Stimulated activated naive B cell treated with anti-CD40 and anti-IgM and Interleukin-4, amounts not matched to agents 10 μg/mL and 1 μg/mL and 100 μg/mL, for 72 hours (primary cell): ENCODE results near the gene SELENOH.

Experiments
- ATAC-seq, 2 donors: fragments of 150-1000 bp; cut with Tn5 transposase; replicated peaks; 2 replicates each; pipeline ENCODE4 v1.10.0; 2021; ENCODE audit warnings: moderate library complexity in 1 of 2
- DNase-seq: peaks from one replicate; pipeline ENCODE4 v3.0.0; 2021
- H3K27ac Mint-ChIP-seq: one replicate; pipeline ENCODE4 v1.8.0; 2022; ENCODE audit warnings: mild to moderate bottlenecking, mixed read lengths
- H3K27me3 Mint-ChIP-seq, 2 donors: one replicate each; pipeline ENCODE4 v1.8.0; 2022; ENCODE audit warnings: mixed read lengths in 2 of 2
- H3K36me3 Mint-ChIP-seq, 2 donors: one replicate each; pipeline ENCODE4 v1.8.0; 2022; ENCODE audit warnings: mixed read lengths in 2 of 2, mild to moderate bottlenecking in 1 of 2
- H3K4me1 Mint-ChIP-seq, 2 donors: one replicate each; pipeline ENCODE4 v1.8.0; 2022; ENCODE audit warnings: mixed read lengths in 2 of 2, mild to moderate bottlenecking in 1 of 2
- H3K4me3 Mint-ChIP-seq, 2 donors: one replicate each; pipeline ENCODE4 v1.8.0; 2022; ENCODE audit warnings: mild to moderate bottlenecking in 2 of 2, mixed read lengths in 2 of 2, moderate library complexity in 1 of 2
- H3K9me3 Mint-ChIP-seq, 2 donors: one replicate each; pipeline ENCODE4 v1.8.0; 2022; ENCODE audit warnings: mixed read lengths in 2 of 2, mild to moderate bottlenecking in 1 of 2

The SELENOH gene

DNA sequence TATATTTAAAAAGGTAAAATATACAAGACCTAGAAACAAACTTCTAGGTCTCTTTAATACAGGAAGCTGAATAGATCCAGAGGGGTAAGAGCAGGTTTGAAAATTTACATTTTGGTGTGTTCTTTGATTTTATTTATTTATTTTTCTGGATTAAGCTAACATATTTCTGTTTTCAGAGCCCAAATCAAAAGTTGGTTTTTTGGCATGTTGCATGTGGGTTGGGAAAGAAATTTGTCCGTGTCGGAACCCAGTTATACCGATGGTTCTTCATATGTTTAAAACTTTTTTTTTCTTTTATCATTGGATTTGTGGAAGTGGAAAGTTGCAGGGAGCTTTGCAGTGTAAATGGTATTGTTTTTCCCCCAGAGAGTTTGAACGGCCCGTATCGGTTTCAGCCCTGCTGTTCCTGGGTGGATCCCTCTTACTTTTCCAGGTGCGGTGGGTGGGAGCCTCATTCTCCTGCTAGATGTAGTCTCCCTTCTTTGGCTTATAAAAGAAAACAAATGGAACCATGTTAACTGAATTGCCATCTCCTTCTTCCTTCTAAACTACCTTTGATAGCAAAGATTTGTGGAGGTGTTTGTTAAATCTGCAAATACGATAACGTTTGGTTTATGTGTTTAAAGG lies 21.1 kb downstream of the SELENOH start:
- peak overlapping the region; percentile 95 for H3K27ac Mint-ChIP-seq
- peaks cover 29 to 49% of the 10 kb centered on the region in 2 donors for H3K4me1 Mint-ChIP-seq
- H3K27me3 Mint-ChIP-seq = no peaks in the 10 kb centered on the region
- DNase-seq (no peak), ATAC-seq (no peak)
- no peaks in the 10 kb centered on the region for H3K9me3 Mint-ChIP-seq
- peak overlapping the region; percentile 91 to 95 for H3K4me3 Mint-ChIP-seq
- H3K36me3 Mint-ChIP-seq = peaks cover 18 to 35% of the 10 kb centered on the region in 2 donors

DNA sequence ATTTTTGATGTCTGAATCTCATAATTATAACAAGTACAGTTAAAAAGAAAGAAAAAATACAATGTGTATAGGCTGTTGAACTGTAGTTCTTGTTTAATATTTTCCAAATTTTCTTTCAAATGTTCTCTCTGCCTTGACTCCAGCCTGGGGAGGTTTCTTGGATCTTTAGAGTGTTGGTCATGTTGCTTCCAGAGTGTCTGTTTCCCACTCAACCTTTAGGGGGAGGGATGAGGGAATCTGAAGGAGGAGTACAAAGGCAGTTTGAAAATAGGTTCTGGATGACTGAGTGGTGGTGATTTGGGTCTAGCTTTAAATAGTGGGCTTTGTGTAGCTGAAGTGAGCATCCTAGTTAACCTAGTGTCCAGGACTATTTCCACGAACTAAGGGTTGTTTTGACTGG lies 22.3 kb downstream of the SELENOH start:
- no peak overlapping the region for H3K27ac Mint-ChIP-seq
- peaks cover 26 to 41% of the 10 kb centered on the region in 2 donors for H3K4me1 Mint-ChIP-seq
- H3K36me3 Mint-ChIP-seq = peaks cover 18 to 39% of the 10 kb centered on the region in 2 donors
- no peak for DNase-seq
- H3K9me3 Mint-ChIP-seq = no peaks in the 10 kb centered on the region
- H3K4me3 Mint-ChIP-seq = peak overlapping the region; percentile 75 to 77
- no peak for ATAC-seq
- H3K27me3 Mint-ChIP-seq = no peaks in the 10 kb centered on the region

DNA sequence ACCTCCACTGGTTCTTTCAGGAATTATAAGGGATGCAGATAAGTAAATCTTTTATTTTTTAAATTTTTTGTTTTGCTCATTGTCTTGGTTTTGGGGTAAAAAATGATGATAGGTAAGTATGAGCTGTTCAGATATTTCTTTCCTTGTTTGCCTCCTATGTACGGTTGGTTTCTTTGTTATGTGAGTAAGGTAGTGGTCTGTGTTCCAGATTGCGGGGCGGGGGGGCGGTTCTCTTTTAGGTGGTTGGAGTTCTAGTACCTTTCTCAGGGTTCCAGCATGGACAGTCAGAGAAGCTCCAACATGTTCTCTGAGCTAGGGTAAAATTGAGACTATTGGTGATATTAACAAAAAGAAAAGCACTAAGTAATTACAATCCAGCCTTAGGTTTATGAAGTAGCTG lies 22.7 kb downstream of the SELENOH start:
- Mint-ChIP-seq H3K4me3 (peak overlapping the region; percentile 75 to 77), H3K9me3 (no peaks in the 10 kb centered on the region), H3K27me3 (no peaks in the 10 kb centered on the region), H3K27ac (no peak overlapping the region), H3K36me3 (peaks cover 18 to 39% of the 10 kb centered on the region in 2 donors), H3K4me1 (peaks cover 26 to 38% of the 10 kb centered on the region in 2 donors)
- ATAC-seq (no peak), DNase-seq (no peak)

DNA sequence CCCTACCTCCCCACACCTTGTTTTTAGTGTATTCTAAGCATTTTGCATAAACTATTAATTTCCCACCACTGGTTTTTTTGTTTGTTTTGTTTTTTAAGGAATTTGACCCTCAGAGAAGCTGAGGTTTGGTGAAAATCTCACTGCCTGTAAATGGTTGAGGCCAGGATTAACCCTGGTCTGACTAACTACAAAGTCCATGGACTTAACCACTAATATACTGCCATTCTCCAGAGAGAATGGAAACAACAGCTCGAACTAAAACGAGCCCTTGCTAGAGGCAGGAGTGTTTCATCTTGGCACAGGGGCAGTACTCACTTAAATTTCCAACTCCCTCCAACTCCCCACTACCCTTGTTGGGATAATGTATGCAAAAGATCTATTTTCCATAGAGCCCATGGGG lies 23.3 kb downstream of the SELENOH start:
- Mint-ChIP-seq H3K27ac (no peak overlapping the region), H3K4me1 (peaks cover 27 to 43% of the 10 kb centered on the region in 2 donors), H3K27me3 (no peaks in the 10 kb centered on the region), H3K9me3 (no peaks in the 10 kb centered on the region), H3K36me3 (peaks cover 20 to 43% of the 10 kb centered on the region in 2 donors), H3K4me3 (peak overlapping the region in 1 of 2 donors; percentile 25)
- ATAC-seq = no peak
- DNase-seq = no peak

DNA sequence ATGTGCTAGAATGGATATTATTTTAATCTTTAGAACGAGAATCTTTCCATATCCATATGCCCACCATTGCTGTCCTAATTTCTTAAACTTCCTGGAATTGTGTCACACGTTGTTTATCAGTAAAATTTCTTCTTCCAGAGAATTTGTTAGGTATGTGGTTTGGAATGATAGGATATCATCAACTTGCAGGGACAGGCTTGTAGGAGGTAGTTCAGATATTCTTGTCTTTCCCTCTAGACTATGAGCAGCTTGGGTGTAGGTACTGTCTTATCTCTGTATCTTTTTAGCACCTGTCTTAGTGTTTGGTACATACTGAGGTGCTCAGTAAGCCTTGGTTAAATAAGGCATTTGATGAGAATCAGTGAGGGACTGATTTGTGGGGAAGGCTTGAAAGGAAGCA lies 23.7 kb downstream of the SELENOH start:
- H3K27ac Mint-ChIP-seq = no peak overlapping the region
- no peak for ATAC-seq
- H3K9me3 Mint-ChIP-seq = no peaks in the 10 kb centered on the region
- H3K4me1 Mint-ChIP-seq = peaks cover 27 to 47% of the 10 kb centered on the region in 2 donors
- no peaks in the 10 kb centered on the region for H3K27me3 Mint-ChIP-seq
- no peak overlapping the region for H3K4me3 Mint-ChIP-seq
- peaks cover 20 to 46% of the 10 kb centered on the region in 2 donors for H3K36me3 Mint-ChIP-seq
- DNase-seq = no peak

DNA sequence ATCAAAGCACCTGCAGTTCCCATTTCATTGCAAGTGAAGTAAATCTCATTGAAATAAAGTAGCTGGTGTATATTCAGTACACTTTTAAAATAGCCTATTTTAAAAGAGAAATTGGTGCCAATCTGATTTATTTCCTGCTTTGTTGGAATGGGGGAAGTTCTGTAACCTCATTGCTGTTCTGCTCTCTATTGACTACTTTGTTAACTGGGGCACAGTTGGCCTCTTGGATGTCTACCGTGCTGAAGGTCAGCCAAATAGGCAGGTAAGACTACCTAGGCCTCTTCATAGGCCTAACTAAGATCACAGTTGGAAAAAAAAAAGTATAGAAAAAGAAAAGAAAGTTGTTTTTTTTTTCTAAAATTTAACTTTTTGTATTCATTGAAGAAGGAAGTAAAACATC lies 29.5 kb downstream of the SELENOH start:
- no peaks in the 10 kb centered on the region for H3K27me3 Mint-ChIP-seq
- H3K27ac Mint-ChIP-seq = no peak overlapping the region

DNA sequence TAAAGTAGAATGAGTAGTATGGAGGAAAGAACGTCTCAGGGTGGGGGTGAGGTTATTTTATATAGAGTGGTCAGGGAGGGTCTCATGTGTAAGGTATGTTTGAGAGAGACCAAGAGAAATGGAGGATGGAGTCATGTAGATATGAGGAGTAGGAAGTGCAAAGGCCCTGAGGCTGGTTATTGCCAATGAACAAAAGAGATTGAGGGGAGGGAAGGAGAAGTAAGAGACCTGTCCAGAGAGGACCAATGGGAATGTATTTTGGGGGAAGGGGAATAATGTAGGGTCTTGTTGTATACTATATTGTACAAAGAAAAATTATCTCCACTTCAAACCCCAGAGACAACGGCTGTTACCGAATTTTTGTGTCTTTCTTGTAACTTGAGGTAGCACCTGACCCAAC lies 30.1 kb downstream of the SELENOH start:
- no peak overlapping the region for H3K4me3 Mint-ChIP-seq
- DNase-seq = no peak
- ATAC-seq = no peak
- H3K27me3 Mint-ChIP-seq = no peaks in the 10 kb centered on the region
- H3K36me3 Mint-ChIP-seq = peaks cover 24 to 50% of the 10 kb centered on the region in 2 donors
- peak overlapping the region; percentile 0 for H3K27ac Mint-ChIP-seq
- H3K4me1 Mint-ChIP-seq = peaks cover 21 to 47% of the 10 kb centered on the region in 2 donors
- H3K9me3 Mint-ChIP-seq = peaks cover 0 to 3% of the 10 kb centered on the region in 2 donors

More for the DNA sequence above, 29.5 kb downstream of the SELENOH start:
- H3K4me3 Mint-ChIP-seq = no peak overlapping the region
- peaks cover 0 to 3% of the 10 kb centered on the region in 2 donors for H3K9me3 Mint-ChIP-seq
- peaks cover 25 to 49% of the 10 kb centered on the region in 2 donors for H3K36me3 Mint-ChIP-seq
- no peak for DNase-seq
- ATAC-seq = no peak
- H3K4me1 Mint-ChIP-seq = peaks cover 18 to 42% of the 10 kb centered on the region in 2 donors

DNA sequence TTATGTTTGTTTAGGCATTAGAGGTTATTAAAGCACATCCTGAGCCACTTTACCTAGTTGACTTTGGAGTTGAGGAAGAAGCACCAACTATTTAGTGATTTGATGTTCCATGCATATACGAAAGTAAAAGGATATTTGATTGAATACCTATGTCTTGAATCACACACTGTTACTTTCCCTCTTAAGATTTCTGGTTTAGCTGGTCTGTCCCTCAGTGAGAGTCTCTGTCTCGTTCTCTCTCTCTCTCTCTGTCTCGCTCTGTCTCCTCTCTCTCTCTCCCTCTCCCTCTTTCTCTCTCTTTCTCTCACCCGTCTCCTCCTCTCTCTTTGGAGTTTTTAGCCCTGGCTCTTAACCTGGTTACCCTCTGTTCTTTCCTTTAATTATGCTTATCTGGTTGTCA lies 31.3 kb downstream of the SELENOH start:
- DNase-seq (no peak), ATAC-seq (no peak)
- H3K4me3 Mint-ChIP-seq = no peak overlapping the region
- H3K36me3 Mint-ChIP-seq = peaks cover 17 to 46% of the 10 kb centered on the region in 2 donors
- H3K27ac Mint-ChIP-seq = no peak overlapping the region
- H3K27me3 Mint-ChIP-seq = no peaks in the 10 kb centered on the region
- H3K9me3 Mint-ChIP-seq = peaks cover 0 to 3% of the 10 kb centered on the region in 2 donors
- H3K4me1 Mint-ChIP-seq = peaks cover 25 to 54% of the 10 kb centered on the region in 2 donors

DNA sequence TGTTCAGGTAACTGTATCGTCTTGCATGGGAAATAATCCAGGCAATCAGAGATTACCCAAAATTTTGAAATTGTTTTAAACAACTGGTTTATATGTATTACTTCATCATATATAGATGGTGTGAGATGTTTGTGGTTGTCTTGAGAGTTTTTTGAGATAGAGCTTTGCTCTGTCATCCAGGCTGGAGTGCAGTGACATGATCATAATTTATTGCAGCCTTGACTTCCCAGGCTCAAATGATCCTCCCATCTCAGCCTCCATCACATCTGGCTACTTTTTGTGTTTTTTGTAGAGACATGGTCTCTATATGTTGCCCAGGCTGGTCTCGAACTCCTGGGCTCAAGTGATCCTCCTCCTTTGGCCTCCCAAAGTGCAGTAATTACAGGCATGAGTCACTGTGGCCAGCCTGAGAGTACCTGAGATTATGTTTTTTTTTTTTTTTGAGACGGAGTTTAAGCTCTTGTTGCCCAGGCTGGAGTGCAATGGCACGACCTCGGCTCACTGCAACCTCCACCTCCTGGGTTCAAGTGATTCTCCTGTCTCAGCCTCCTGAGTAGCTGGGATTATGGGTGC lies 31.8 kb downstream of the SELENOH start:
- Mint-ChIP-seq H3K4me3 (no peak overlapping the region), H3K9me3 (peaks cover 0 to 3% of the 10 kb centered on the region in 2 donors), H3K27me3 (no peaks in the 10 kb centered on the region), H3K27ac (no peak overlapping the region), H3K36me3 (peaks cover 16 to 42% of the 10 kb centered on the region in 2 donors), H3K4me1 (peaks cover 27 to 55% of the 10 kb centered on the region in 2 donors)
- DNase-seq (no peak), ATAC-seq (no peak)

DNA sequence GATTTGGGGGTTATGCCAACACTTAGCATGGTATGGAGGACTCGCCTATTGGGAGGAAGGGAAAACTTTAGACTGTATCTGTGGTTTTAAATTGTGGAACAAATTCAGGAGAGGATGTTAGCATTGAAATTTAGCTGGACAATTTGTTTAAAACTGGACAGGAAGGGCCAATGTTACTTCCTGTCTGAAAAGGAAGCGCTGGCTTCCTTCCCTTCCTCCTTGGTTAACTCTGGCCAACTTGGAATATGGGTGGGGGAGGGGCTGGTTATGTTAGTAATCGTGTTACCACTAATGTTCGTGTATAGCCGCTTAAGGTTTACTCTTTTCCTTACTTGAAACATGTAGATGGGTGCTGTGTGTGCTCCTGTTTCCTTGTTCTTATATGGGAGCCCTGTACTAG lies 34.2 kb downstream of the SELENOH start:
- H3K9me3 Mint-ChIP-seq = peaks cover 0 to 3% of the 10 kb centered on the region in 2 donors
- ATAC-seq (no peak), DNase-seq (no peak)
- peak overlapping the region; percentile 39 for H3K27ac Mint-ChIP-seq
- no peaks in the 10 kb centered on the region for H3K27me3 Mint-ChIP-seq
- H3K36me3 Mint-ChIP-seq = peaks cover 14 to 33% of the 10 kb centered on the region in 2 donors
- H3K4me1 Mint-ChIP-seq = peaks cover 35 to 65% of the 10 kb centered on the region in 2 donors
- H3K4me3 Mint-ChIP-seq = no peak overlapping the region

DNA sequence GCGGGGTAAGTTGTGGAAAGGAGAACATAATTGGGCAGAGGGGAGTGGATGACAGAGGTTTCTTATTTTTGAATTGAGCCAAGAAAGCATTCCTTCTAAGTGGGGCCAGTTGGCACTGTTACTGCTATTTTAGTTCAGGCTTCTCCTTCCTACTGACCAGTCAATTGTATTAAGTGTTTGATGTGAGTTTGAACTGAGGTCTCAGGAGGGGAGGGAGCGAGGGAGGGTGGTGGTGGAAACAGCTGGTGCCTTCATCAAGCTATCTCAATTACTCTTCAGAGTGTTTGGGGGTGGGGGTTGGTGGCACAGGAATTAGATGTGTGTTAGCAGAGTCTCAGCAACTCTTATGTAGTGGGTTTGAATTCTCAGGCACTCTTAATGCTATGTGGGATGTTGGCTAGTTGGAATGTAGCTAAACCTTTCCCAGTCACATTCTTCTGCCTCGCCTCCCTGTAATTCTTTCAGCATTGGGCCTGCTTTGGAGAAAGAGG lies 34.8 kb downstream of the SELENOH start:
- no peak overlapping the region for H3K27ac Mint-ChIP-seq

DNA sequence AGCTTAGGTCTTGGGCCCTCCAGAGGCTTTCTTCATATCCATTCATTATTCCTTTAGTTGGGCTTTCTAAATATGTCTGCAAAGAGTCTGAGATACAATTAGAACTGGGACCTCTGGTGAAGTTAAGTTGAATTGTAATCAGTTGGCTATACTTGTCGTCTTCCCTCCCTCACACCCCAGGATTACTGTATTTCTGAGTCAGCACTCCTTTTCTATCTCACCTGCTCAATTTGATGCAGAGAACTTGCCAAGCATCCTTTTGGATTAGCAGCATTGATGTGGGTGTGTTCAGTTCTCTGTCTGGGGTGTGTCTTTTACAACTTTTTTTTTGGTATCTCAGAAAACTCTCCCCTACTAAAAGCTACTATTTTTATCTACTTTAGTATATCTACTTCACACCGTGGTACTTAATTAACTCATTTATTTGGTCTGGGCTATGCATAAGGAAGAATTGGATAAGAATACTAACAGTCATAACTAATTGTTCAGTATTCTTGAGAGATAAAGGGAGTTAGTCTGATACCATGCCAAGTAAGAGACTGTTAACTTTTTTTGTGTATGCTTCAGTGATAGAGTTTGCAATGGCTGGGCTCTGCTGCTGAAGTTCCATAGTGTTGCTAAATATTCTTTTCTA lies 35.4 kb downstream of the SELENOH start:
- no peak overlapping the region for H3K4me3 Mint-ChIP-seq
- no peak overlapping the region for H3K27ac Mint-ChIP-seq
- H3K27me3 Mint-ChIP-seq = no peaks in the 10 kb centered on the region
- H3K4me1 Mint-ChIP-seq = peaks cover 33 to 64% of the 10 kb centered on the region in 2 donors
- ATAC-seq (no peak), DNase-seq (no peak)
- H3K9me3 Mint-ChIP-seq = no peaks in the 10 kb centered on the region
- peaks cover 17 to 39% of the 10 kb centered on the region in 2 donors for H3K36me3 Mint-ChIP-seq

More for the DNA sequence above, 34.8 kb downstream of the SELENOH start:
- ATAC-seq = no peak
- H3K27me3 Mint-ChIP-seq = no peaks in the 10 kb centered on the region
- no peak for DNase-seq
- peaks cover 16 to 37% of the 10 kb centered on the region in 2 donors for H3K36me3 Mint-ChIP-seq
- H3K4me3 Mint-ChIP-seq = no peak overlapping the region
- H3K4me1 Mint-ChIP-seq = peaks cover 35 to 63% of the 10 kb centered on the region in 2 donors
- peaks cover 0 to 3% of the 10 kb centered on the region in 2 donors for H3K9me3 Mint-ChIP-seq

DNA sequence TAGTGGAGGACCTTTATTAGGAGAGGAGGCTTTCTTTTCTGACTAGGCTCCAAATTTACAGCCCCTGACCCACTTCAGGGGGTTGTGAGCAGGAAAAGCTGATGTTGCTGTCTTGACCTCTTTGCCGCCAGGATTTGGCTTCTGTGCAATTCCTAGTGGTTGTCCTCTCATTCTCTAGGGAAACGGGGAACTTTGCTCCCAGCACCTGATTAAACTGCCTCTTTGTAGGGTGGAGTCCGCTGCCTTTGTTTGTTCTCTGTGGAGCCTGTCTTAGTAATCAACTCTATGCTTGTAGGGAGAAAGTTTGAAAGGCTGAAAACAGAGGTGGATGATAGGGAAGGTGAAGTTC lies 36.7 kb downstream of the SELENOH start:
- Mint-ChIP-seq H3K4me1 (peaks cover 30 to 63% of the 10 kb centered on the region in 2 donors), H3K9me3 (no peaks in the 10 kb centered on the region), H3K27me3 (no peaks in the 10 kb centered on the region), H3K27ac (no peak overlapping the region), H3K4me3 (no peak overlapping the region), H3K36me3 (peaks cover 22 to 38% of the 10 kb centered on the region in 2 donors)
- DNase-seq = no peak
- ATAC-seq = no peak

DNA sequence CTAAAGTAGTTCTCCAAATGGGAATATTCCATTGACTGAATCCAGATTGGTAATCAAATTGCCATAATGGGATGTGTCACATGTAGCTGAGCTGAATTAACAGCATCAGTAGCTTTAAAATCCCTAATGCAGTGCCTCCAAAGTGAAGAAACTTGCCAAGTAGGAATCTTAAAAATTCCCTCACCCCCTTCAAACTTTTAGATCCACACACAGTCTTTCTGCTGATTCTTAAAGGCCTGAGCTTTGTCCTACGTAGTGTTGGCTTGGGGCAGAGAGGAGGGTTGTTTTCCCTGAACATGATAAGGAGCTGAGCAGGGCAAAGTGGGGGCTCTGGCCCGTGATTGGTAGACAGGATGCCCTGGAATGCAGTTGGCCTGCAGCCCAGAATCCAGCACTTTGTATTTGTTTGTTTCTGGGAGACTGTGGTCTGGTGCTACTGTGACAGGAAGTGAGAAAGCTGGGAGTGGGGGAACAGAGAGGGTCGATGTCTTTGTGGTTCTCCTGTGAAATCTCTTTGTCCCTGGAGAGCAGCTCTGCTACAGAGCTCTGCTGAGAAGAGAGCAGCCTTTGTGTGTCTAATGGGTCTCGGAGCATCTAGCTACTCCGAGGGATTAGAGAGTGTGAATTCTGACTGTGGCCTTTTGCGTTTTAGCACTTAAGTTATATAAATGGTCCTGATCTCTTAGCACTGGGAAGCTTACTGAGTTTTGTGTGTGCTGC lies 37.2 kb downstream of the SELENOH start:
- Mint-ChIP-seq H3K9me3 (no peaks in the 10 kb centered on the region), H3K4me3 (no peak overlapping the region), H3K4me1 (peaks cover 32 to 64% of the 10 kb centered on the region in 2 donors), H3K27me3 (no peaks in the 10 kb centered on the region), H3K36me3 (peaks cover 24 to 41% of the 10 kb centered on the region in 2 donors), H3K27ac (no peak overlapping the region)
- DNase-seq (no peak), ATAC-seq (peak in 1 of 2 donors; percentile 34)
